22Rv1 (cell line): Measurements from ENCODE around the gene PPDPF.

ENCODE experiments used
- H3K27ac ChIP-seq: fragments of 450-650 bp; 2 replicates; pipeline ENCODE4 v1.5.1; 2017
- CTCF ChIP-seq: fragments of 450-650 bp; IDR thresholded peaks from 2 replicates; pipeline ENCODE4 v1.5.1; 2017; ENCODE audit warnings: mild to moderate bottlenecking
- ZFX ChIP-seq: fragments of 450-650 bp; IDR thresholded peaks from 2 replicates; pipeline ENCODE4 v1.6.1; 2017; ENCODE audit warnings: antibody characterized with exemption, borderline replicate concordance

The PPDPF gene

GRCh38 chr20:63497946-63498935 lies 22.3 kb upstream of the PPDPF start:
- peak overlapping the region; percentile 71 for H3K27ac ChIP-seq
- no peak for TF ChIP-seq ZFX

- H3K27ac ChIP-seq = peak within 1 kb of the TSS; percentile 71
- TF ChIP-seq ZFX (no peak), CTCF (peak; percentile 59)
Observed at GRCh38 chr20:63498960-63499337, 21.6 kb upstream of the PPDPF start, which contains the start of gene EEF1A2. Gene EEF1A2, minus strand, starts transcription at chr20:63499083. Its CDS starts 1,320 bp downstream, at chr20:63497763.

GRCh38 chr20:63499338-63499969 lies 21.1 kb upstream of the PPDPF start:
- H3K27ac ChIP-seq = peak overlapping the region; percentile 71

GRCh38 chr20:63500151-63500901 lies 20.2 kb upstream of the PPDPF start:
- no peak for TF ChIP-seq CTCF
- no peak for TF ChIP-seq ZFX
- no peak overlapping the region for H3K27ac ChIP-seq

More at GRCh38 chr20:63499338-63499969, 21.1 kb upstream of the PPDPF start:
- TF ChIP-seq ZFX (no peak), CTCF (no peak)

- TF ChIP-seq ZFX = no peak
- no peak overlapping the region for H3K27ac ChIP-seq
Observed at GRCh38 chr20:63500902-63501817, 19.4 kb upstream of the PPDPF start.

- no peak overlapping the region for H3K27ac ChIP-seq
- TF ChIP-seq CTCF = no peak
- TF ChIP-seq ZFX = no peak
Observed at GRCh38 chr20:63501818-63502670, 18.5 kb upstream of the PPDPF start.

GRCh38 chr20:63502671-63503172 lies 17.8 kb upstream of the PPDPF start:
- no peak overlapping the region for H3K27ac ChIP-seq
- TF ChIP-seq CTCF = no peak
- no peak for TF ChIP-seq ZFX
